Stimulated activated CD8-positive, alpha-beta memory T cell treated with anti-CD3 and anti-CD28 coated beads, Interleukin-7, amount 100 ng/mL, for 1 hour (primary cell): Measurements from ENCODE around the gene NPPA.
"Not testable (repeated sequence)": the region's sequence is repeated elsewhere in the genome, so short reads cannot be mapped to it uniquely, and the experiment has no call there.

ENCODE experiments used
- DNase-seq, 2 donors: peaks; one replicate each; pipeline ENCODE4 v3.0.0-alpha.2; 2020; ENCODE audit warnings: low read depth in 2 of 2

The NPPA gene

GRCh38 chr1:11847667-11848372, at the start of gene NPPA:
Gene NPPA, minus strand, starts transcription at chr1:11847783. Its CDS starts 99 bp downstream, at chr1:11847684.
- no peak for DNase-seq

DNA sequence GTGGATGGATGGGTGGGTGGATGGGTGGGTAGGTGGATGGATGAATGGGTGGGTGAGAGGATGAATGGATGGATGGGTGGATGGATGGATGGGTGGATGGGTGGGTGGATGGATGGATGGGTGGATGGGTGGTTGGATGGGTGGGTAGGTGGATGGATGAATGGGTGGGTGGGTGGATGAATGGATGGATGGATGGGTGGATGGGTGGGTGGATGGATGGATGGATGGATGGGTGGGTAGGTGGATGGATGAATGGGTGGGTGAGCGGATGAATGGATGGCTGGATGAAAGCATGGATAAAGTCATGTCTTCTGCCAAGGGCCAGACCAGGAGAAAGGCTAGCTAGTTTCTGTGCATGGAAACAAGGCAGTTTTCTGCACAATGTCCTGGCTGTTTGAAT, 46.9 kb upstream of the NPPA start:
- not testable (repeated sequence) for DNase-seq

- peak; percentile 34 to 55 for DNase-seq
Observed at GRCh38 chr1:11893907-11894251, 46.3 kb upstream of the NPPA start.

DNA sequence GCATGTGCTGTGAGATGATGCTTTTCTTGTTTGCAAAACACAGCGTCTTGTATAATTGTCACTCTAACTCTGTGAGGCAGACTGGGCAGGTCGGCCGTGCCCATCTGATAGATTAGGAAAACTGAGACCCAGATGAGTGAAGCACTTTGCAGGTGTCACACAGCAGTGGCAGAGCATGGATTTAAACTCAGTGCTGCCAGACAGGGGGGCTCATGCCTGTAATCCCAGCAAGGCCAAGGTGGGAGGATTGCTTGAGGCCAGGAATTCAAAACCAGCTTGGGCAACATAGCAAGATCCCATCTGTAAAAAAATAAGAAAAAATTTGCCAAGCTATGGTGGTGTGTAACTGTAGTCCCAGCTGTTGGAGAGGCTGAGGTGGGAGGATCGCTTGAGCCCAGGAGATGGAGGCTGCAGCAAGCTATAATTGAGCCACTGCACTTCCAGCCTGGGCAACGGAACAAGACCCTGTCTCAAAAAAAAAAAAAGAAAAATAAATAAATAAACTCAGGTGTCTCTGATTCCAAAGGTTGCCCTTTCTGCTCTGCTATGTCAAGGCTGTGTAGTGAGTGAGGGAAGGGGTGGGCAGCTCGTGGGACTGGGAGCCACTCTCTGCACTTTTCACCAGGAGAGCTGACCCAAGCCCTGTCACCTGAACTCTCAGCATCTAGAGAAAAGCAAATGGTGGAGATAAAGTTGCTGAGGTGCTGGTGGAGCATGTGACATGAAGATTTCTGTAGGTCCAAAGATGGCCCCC, 44.0 kb upstream of the NPPA start:
- DNase-seq, result no peak

GRCh38 chr1:11888877-11889208, 41.3 kb upstream of the NPPA start:
- DNase-seq, result no peak

DNA sequence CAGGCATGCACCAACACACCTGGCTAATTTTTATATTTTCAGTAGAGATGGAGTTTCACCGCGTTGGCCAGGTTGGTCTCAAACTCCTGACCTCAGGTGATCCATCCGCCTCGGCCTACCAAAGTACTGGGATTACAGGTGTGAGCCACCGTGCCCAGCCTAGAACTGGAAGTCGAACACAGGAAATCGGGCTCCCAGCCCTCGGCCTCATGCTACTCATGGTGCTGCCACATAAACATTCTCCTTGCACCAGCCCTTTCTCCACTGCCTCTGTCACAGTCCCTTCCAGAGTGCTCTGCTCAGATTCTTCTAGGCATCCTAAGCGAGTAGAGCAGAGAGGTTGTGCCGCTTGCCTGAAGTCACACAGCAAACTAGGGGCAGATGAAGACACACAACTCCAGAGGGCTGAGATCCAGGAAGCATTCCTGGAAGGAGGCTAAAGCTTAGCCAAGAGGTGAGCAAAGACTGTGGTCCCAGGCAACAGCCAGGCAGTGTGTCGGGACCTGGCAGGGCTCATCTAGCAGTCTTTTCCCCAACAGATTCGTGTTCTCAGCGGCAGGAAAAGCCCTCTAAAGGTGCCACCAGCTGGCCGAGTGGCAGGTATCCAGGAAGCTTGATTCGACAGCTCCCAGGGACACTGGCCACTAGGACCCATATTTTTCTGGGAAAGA, 40.8 kb upstream of the NPPA start:
- DNase-seq, result no peak

DNA sequence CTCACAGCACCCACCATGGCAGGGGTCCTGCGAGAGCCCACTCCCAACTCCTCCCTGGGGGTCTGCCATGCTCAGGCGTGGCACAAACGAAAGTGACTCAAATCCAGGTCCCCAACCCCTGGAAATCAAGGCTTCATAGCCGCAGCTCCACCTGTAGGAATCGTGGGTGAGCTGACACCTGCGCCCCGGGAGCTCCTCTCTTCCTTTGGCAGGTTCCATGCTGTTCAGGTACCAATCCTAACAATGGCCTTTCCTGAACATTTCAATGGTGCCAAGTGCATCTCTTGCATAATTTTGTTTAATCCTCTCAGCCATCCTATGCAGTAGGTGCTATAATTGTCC, 40.1 kb upstream of the NPPA start:
- DNase-seq, result no peak

- no peak for DNase-seq
Observed at GRCh38 chr1:11886986-11887665, 39.5 kb upstream of the NPPA start.

DNA sequence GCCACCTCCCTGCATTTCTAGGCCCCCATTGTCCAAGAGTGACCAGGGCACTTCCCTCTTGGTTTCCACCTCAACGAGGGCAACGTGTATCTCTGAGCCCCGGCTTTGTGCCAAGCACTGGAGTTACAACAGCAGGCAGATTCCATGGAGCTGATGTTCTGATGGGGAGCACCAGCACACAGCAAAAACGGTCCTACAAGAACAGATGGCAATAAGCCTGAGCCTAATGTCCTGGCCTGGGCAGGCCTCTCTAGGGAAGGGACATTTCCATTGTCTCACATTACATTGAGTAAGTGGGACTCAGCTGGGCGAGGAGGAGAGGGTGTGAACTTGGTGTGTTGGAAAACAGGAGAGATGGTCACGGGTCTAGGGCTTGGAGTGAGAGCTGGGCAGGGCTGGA, 38.3 kb upstream of the NPPA start:
- no peak for DNase-seq

GRCh38 chr1:11882814-11883538, 35.4 kb upstream of the NPPA start:
- no peak for DNase-seq

DNA sequence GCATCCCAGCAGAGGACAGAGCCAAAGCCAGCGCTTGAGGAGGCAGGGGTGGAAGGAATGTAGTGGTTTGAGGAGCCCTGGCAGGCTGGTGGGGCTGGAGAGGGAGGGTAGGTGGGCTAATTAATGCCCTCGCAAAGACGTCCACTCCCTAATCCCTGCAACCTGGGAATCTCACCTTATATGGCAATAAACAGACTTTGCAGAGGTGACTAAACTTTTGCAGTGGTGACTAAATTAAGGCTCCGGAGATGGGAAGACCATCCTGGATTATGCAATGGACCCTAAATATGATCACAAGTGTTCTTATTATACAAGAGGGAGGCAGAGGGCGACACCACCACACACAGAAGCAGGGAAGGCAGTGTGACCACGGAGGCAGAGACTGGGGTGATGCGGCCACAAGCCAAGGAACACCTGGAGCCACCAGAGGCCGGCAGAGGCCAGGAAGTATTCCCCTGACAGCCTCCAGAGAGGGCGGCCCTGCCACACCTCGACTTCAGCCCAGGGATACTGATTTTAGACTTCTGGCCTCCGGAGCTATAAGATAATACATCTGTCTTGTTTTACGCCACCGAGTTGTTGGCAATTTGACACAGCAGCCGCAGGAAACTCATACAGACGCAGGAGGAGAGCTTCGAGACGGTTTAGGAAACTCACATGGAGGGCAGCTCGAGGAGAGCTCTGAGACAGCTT, 34.3 kb upstream of the NPPA start:
- DNase-seq, result no peak

DNA sequence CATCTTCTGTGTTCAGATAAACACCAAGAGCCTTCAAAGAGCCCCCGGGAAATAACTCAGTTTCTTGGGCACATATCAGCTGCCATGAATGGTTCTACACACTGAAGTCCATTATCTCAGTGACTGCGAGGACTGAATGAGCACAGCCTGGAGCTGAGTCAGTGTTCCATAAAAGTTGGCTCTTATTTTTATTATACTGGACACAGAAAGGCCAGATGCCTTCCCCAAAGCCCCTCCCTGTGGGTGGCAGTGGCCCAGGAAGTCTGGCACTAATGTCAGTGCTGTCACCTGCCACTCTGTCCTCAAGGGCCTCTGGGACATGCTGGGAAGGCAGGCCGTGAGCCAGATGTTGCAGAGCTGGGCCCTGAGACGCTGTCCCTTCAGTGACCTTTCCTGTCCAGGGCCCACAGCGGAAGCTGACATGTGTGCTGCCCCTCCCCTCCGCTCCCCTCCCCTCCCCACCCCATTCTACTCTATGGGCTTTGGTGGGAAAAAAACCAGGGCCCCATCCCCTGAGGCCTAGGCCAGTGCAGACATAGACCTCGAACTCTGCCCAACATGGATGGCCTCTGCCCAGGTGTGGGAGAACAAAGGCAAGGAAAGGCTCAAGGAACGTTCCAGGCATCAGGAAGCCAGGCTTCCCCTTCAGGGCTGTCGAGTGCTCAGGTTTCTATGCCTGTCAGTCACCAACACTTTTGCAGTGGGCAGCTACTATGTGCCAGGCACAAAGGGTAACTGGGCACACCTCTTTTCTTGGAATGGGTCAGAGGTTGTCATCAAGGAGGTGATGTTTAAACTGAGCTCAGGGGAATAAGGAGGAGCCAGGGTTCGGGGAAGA, 33.5 kb upstream of the NPPA start:
- DNase-seq, result no peak

DNA sequence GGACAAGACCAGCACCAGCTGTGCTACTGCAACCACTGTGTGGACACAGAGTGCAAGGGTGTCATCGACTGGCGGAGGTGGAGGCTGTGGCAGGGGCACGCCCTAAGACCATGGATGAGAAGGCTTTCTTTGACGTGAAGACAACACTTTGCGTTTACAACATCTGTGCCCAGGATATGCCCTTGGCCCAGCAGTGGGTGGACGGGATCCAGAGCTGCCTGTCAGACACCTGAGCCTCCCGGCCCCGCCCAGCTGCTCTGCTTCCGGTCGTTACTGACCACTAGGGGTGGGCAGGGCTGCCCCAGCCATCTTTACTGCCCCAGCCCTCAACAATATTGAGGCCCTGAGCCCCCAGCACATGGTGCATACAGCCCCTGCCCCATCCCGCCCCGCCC, 32.6 kb upstream of the NPPA start:
- DNase-seq, result no peak

DNA sequence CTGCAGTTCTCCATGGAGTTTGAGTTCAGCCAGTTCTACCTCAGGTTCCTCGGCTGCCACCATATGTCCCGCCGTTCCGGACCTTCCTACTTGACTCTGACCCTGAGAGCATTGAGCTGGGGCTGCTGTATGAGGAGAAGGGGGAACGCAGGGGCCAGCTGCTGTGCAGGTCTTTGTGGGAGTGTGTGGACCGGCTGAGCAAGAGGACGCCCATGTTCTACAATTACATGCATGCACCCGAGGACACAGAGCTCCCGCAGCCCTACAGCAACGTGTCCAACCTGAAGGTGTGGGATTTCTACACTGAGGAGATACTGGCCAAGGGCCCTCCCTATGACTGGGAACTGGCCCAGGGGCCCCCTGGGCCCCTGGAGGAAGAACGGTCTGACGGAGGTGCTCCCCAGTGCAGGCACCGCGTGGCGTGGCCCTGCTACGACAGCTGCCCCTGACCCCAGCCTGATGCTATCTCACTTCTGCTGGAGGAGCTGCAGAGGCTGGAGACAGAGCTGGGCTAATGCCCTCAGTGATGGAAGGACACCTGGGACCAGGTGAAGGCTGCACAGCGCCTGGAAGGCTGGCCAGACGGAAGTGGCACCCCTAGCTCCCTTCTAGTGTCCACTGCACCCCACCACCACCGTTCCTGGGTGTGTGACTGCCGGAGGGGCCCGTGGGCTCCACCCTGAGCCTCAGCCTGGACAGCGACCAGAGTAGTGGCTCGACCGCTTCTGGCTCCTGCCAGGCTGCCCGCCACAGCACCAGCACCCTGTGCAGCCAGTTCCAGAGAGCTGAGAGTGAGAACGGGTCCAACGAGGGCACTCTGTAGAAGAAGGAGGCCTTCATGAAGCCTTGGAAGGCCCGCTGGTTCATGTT, 32.0 kb upstream of the NPPA start:
- DNase-seq, result no peak

DNA sequence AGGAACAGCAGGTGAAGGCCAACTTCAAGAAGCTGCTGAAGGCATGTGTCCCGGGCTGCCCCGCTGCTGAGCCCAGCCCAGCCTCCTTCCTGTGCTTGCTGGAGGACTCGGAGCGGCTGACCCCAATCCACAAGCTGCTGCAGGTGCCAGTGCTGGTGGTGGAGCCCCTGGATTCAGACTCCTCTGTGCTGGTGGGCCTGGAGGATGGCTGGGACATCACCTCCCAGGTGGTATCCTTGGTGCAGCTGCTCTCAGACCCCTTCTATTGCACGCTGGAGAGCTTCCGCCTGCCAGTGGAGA, 31.3 kb upstream of the NPPA start:
- DNase-seq, result no peak

DNA sequence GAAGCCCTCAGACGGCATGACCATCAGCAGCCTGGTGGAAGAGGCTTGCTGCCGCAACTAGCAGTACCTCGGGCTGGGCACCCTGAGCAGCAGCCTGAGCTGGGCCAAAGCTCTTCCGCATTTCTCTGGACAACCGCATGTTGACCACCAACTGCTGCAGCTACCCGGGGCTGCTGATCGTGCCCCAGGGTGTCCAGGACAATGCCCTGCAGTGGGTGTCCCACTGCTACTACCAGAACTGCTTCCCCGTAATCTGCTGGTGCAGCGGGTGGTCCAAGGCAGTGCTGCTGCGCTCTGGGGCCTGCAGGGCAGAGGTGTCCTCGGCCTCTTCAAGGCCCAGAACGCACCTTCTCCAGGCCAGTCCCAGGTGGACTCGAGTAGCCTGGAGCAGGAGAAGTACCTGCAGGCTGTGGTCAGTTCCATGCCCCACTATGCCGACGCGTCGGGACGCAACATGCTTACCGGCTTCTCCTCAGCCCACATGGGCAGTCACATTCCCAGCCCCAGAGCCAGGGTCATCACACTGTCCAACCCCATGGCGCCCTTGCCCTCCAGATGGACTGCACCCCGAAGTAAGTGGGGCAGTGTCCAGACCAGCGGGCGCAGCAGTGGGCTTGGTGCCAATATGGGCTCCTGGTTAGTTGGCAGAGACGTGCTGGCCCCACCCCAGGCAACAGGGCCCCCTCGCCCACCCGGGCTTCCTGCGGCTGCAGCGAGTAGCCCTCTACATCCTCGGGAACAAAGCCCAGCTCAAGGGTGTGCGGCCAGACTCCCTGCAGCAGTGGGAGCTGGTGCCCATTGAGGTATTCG, 30.7 kb upstream of the NPPA start:
- DNase-seq, result no peak

DNA sequence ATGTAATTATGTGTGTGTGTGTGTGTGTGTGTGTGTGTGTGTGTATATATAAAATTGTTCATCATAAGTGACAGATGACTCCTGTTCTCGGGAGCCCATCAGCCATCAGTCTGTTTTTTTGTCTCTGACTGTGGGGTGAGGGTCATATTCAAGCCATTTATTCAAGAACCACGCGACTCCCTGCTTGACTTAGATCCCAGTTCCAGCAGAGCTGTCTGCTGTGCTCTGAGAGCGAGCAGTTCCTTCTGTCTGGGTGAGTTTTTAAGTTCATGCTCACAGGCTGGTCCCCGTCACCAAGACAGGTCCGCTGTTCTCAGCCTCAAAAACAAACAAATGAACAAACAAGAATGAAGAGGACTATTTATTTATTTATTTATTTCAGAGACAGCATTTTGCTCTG, 29.5 kb upstream of the NPPA start:
- DNase-seq, result no peak

- DNase-seq, result no peak
Observed at GRCh38 chr1:11875094-11875493, 27.5 kb upstream of the NPPA start.

- no peak for DNase-seq
Observed at GRCh38 chr1:11874624-11875023, 27.0 kb upstream of the NPPA start.
